ENCODE data around the gene ARHGAP4. TPM values are rescaled to one million over a fixed set of nuclear protein-coding genes. Genes with fewer than 3 reads are reported as not detected.

Gene ARHGAP4
- total and polyA plus RNA-seq, 4 experiments from 2014 or later = 65.4 to 330 (median 222) TPM

GRCh38 chrX:153909024-153909979 lies 16.8 kb downstream of the ARHGAP4 start:
- CTCF ChIA-PET (ENCODE audit: partially characterized antibody) = interaction anchor here (4.3 kb wide), 1 partner anchor 38 kb away, joined by 12 read pairs; no protein-coding TSS in a partner anchor
- no peak for DNase-seq
- H3K9me3 Mint-ChIP-seq = peaks cover 0 to 2% (median 0%) of the 10 kb centered on the region in 8 donors
- Histone ChIP-seq H3K4me3 (ENCODE audit: low read length in 2 of 2) (no peak overlapping the region), H3K9me3 (ENCODE audit: control insufficient read depth in 1 of 2, low read length in 2 of 2) (no peaks in the 10 kb centered on the region), H3K27me3 (ENCODE audit: insufficient read depth, low read length) (no peaks in the 10 kb centered on the region), H3K27ac (ENCODE audit: low read depth, low read length) (no peak overlapping the region), H3K4me1 (ENCODE audit: insufficient read depth, low read length) (peaks cover 16% of the 10 kb centered on the region), H3K36me3 (ENCODE audit: insufficient read depth, low read length) (peaks cover 8% of the 10 kb centered on the region)
- POLR2A ChIA-PET (ENCODE audit: partially characterized antibody) = interaction anchor here (0.6 to 13.7 kb wide), 2 partner anchors 12 to 13 kb away, joined by 4 to 222 read pairs; partner anchors contain the start of gene ARHGAP4
- H3K27me3 Mint-ChIP-seq = no peaks in the 10 kb centered on the region
- peaks cover 7 to 22% (median 12%) of the 10 kb centered on the region in 4 donors for H3K4me1 Mint-ChIP-seq
- intact Hi-C loops (cut with micrococcal nuclease) = loop anchor here (5.0 kb wide), 1 partner anchor 38 kb away; no protein-coding TSS in a partner anchor
- H3K36me3 Mint-ChIP-seq = peaks cover 9 to 13% of the 10 kb centered on the region in 2 donors
- no peak overlapping the region for H3K4me3 Mint-ChIP-seq
- no peak overlapping the region for H3K27ac Mint-ChIP-seq

GRCh38 chrX:153908219-153908860 lies 17.7 kb downstream of the ARHGAP4 start:
- H3K4me1 ChIP-seq (ENCODE audit: insufficient read depth, low read length) = peaks cover 26% of the 10 kb centered on the region
- H3K36me3 ChIP-seq (ENCODE audit: insufficient read depth, low read length) = peaks cover 3% of the 10 kb centered on the region

GRCh38 chrX:153907456-153907855 lies 18.6 kb downstream of the ARHGAP4 start:
- no peak overlapping the region for H3K4me3 Mint-ChIP-seq
- H3K27me3 ChIP-seq (ENCODE audit: insufficient read depth, low read length) = no peaks in the 10 kb centered on the region
- ChIA-PET CTCF (ENCODE audit: partially characterized antibody) (interaction anchor here (1.5 to 4.3 kb wide), 3 partner anchors 16 to 40 kb away, joined by 3 to 13 read pairs (median 12); no protein-coding TSS in a partner anchor), POLR2A (ENCODE audit: partially characterized antibody) (interaction anchor here (0.7 to 13.7 kb wide), 5 partner anchors 8 to 113 kb away, joined by 3 to 222 read pairs (median 3); partner anchors contain the start of genes ARHGAP4, IDH3G, NAA10 and SSR4)
- no peak overlapping the region for H3K4me3 ChIP-seq (ENCODE audit: low read length in 2 of 2)
- peaks cover 15 to 40% (median 23%) of the 10 kb centered on the region in 4 donors for H3K4me1 Mint-ChIP-seq
- H3K9me3 ChIP-seq (ENCODE audit: control insufficient read depth in 1 of 2, low read length in 2 of 2) = no peaks in the 10 kb centered on the region
- H3K27me3 Mint-ChIP-seq = no peaks in the 10 kb centered on the region
- H3K4me1 ChIP-seq (ENCODE audit: insufficient read depth, low read length) = peaks cover 28% of the 10 kb centered on the region
- peaks cover 0 to 2% (median 0%) of the 10 kb centered on the region in 8 donors for H3K9me3 Mint-ChIP-seq
- intact Hi-C loops (cut with micrococcal nuclease) = loop anchor here (2.0 to 5.0 kb wide), 2 partner anchors 19 to 40 kb away; partner anchors contain the start of gene ARHGAP4
- H3K36me3 ChIP-seq (ENCODE audit: insufficient read depth, low read length) = no peaks in the 10 kb centered on the region
- H3K27ac Mint-ChIP-seq = no peak overlapping the region
- peaks cover 5 to 10% of the 10 kb centered on the region in 2 donors for H3K36me3 Mint-ChIP-seq
- DNase-seq = no peak
- H3K27ac ChIP-seq (ENCODE audit: low read depth, low read length) = no peak overlapping the region

More at GRCh38 chrX:153908219-153908860, 17.7 kb downstream of the ARHGAP4 start:
- peak overlapping the region in 2 of 7 donors; percentile 25 to 65 for H3K27ac Mint-ChIP-seq
- no peak overlapping the region for H3K4me3 Mint-ChIP-seq
- Histone ChIP-seq H3K27ac (ENCODE audit: low read depth, low read length) (no peak overlapping the region), H3K27me3 (ENCODE audit: insufficient read depth, low read length) (no peaks in the 10 kb centered on the region), H3K9me3 (ENCODE audit: control insufficient read depth in 1 of 2, low read length in 2 of 2) (no peaks in the 10 kb centered on the region), H3K4me3 (ENCODE audit: low read length in 2 of 2) (no peak overlapping the region)
- peaks cover 5 to 10% of the 10 kb centered on the region in 2 donors for H3K36me3 Mint-ChIP-seq
- ChIA-PET POLR2A (ENCODE audit: partially characterized antibody) (interaction anchor here (13.7 kb wide), 1 partner anchor 14 kb away, joined by 222 read pairs; the partner anchor contains the start of gene ARHGAP4), CTCF (ENCODE audit: partially characterized antibody) (interaction anchor here (4.3 kb wide), 1 partner anchor 39 kb away, joined by 12 read pairs; no protein-coding TSS in a partner anchor)
- intact Hi-C loops (cut with micrococcal nuclease) = loop anchor here (5.0 kb wide), 1 partner anchor 39 kb away; no protein-coding TSS in a partner anchor
- DNase-seq = no peak
- H3K4me1 Mint-ChIP-seq = peaks cover 12 to 31% (median 18%) of the 10 kb centered on the region in 4 donors
- H3K9me3 Mint-ChIP-seq = peaks cover 0 to 2% (median 0%) of the 10 kb centered on the region in 8 donors
- no peaks in the 10 kb centered on the region for H3K27me3 Mint-ChIP-seq

GRCh38 chrX:153906126-153906917 lies 19.7 kb downstream of the ARHGAP4 start:
- H3K4me1 Mint-ChIP-seq = peaks cover 18 to 43% (median 27%) of the 10 kb centered on the region in 4 donors
- H3K4me3 Mint-ChIP-seq = peak overlapping the region in 2 of 8 donors; percentile 17 to 75
- Histone ChIP-seq H3K4me3 (ENCODE audit: low read length in 2 of 2) (no peak overlapping the region), H3K4me1 (ENCODE audit: insufficient read depth, low read length) (peaks cover 31% of the 10 kb centered on the region), H3K9me3 (ENCODE audit: control insufficient read depth in 1 of 2, low read length in 2 of 2) (no peaks in the 10 kb centered on the region), H3K36me3 (ENCODE audit: insufficient read depth, low read length) (no peaks in the 10 kb centered on the region), H3K27me3 (ENCODE audit: insufficient read depth, low read length) (no peaks in the 10 kb centered on the region), H3K27ac (ENCODE audit: low read depth, low read length) (no peak overlapping the region)
- POLR2A ChIA-PET (ENCODE audit: partially characterized antibody) = interaction anchor here (0.7 to 13.7 kb wide), 10 partner anchors 9 to 124 kb away, joined by 3 to 222 read pairs (median 3); partner anchors contain the start of genes ARHGAP4 and NAA10
- intact Hi-C loops (cut with micrococcal nuclease) = loop anchor here (2.0 to 5.0 kb wide), 2 partner anchors 20 to 41 kb away; partner anchors contain the start of gene ARHGAP4
- H3K9me3 Mint-ChIP-seq = no peaks in the 10 kb centered on the region
- peak in 1 of 5 donors; percentile 51 for DNase-seq
- CTCF ChIA-PET (ENCODE audit: partially characterized antibody) = interaction anchor here (0.8 to 4.3 kb wide), 4 partner anchors 17 to 41 kb away, joined by 3 to 13 read pairs (median 8); no protein-coding TSS in a partner anchor
- peak overlapping the region in 6 of 7 donors; percentile 13 to 89 (median 45) for H3K27ac Mint-ChIP-seq
- no peaks in the 10 kb centered on the region for H3K27me3 Mint-ChIP-seq
- peaks cover 0 to 4% of the 10 kb centered on the region in 2 donors for H3K36me3 Mint-ChIP-seq

GRCh38 chrX:153905481-153906095 lies 20.5 kb downstream of the ARHGAP4 start:
- Mint-ChIP-seq H3K9me3 (no peaks in the 10 kb centered on the region), H3K4me3 (peak overlapping the region in 1 of 8 donors; percentile 75), H3K27me3 (no peaks in the 10 kb centered on the region), H3K4me1 (peaks cover 24 to 50% (median 33%) of the 10 kb centered on the region in 4 donors), H3K27ac (peak overlapping the region in 3 of 7 donors; percentile 44 to 89 (median 68)), H3K36me3 (peaks cover 0 to 4% of the 10 kb centered on the region in 2 donors)
- DNase-seq = no peak
- Histone ChIP-seq H3K27me3 (ENCODE audit: insufficient read depth, low read length) (no peaks in the 10 kb centered on the region), H3K9me3 (ENCODE audit: control insufficient read depth in 1 of 2, low read length in 2 of 2) (no peaks in the 10 kb centered on the region), H3K36me3 (ENCODE audit: insufficient read depth, low read length) (no peaks in the 10 kb centered on the region), H3K4me1 (ENCODE audit: insufficient read depth, low read length) (peaks cover 38% of the 10 kb centered on the region), H3K4me3 (ENCODE audit: low read length in 2 of 2) (no peak overlapping the region), H3K27ac (ENCODE audit: low read depth, low read length) (no peak overlapping the region)
- intact Hi-C loops (cut with micrococcal nuclease) = loop anchor here (2.0 to 5.0 kb wide), 2 partner anchors 21 to 42 kb away; partner anchors contain the start of gene ARHGAP4
- ChIA-PET CTCF (ENCODE audit: partially characterized antibody) (interaction anchor here (2.6 to 4.3 kb wide), 2 partner anchors 19 to 42 kb away, joined by 12 to 13 read pairs; no protein-coding TSS in a partner anchor), POLR2A (ENCODE audit: partially characterized antibody) (interaction anchor here (0.9 to 13.7 kb wide), 7 partner anchors 17 to 108 kb away, joined by 3 to 222 read pairs (median 3); partner anchors contain the start of genes ARHGAP4 and NAA10)

All from CD4-positive, alpha-beta memory T cell (primary cell).